Smooth muscle cell (in vitro differentiated cells): ENCODE results near the gene SLC9A5. TPM values are rescaled to one million over a fixed set of nuclear protein-coding genes. Genes with fewer than 3 reads are reported as not detected.

Experiments
- DNase-seq: peaks from one replicate; lab custom pipeline; 2025; ENCODE audit not compliant: unreplicated experiment; lab: John Stamatoyannopoulos, UW
- H2AFZ ChIP-seq: fragments of 200-600 bp; sonication (generic); 2 replicates; pipeline ENCODE4 v1.6.0; 2016; ENCODE audit warnings: antibody characterized with exemption, low read depth, mild to moderate bottlenecking
- H3F3A ChIP-seq: fragments of 200-600 bp; sonication (generic); 2 replicates; pipeline ENCODE4 v1.6.0; 2017; ENCODE audit warnings: antibody characterized with exemption, low read depth
- H3K27ac ChIP-seq: fragments of 200-600 bp; sonication (generic); 2 replicates; pipeline ENCODE4 v1.5.1; 2016; ENCODE audit warnings: low read depth, mild to moderate bottlenecking
- H3K27me3 ChIP-seq: fragments of 200-600 bp; sonication (generic); 2 replicates; pipeline ENCODE4 v1.6.1; 2016; ENCODE audit warnings: low read depth, mild to moderate bottlenecking
- H3K36me3 ChIP-seq: fragments of 200-600 bp; sonication (generic); 2 replicates; pipeline ENCODE4 v1.5.1; 2016; ENCODE audit warnings: low read depth
- H3K4me1 ChIP-seq: fragments of 200-600 bp; sonication (generic); 2 replicates; pipeline ENCODE4 v1.5.1; 2016; ENCODE audit warnings: low read depth
- H3K4me2 ChIP-seq: fragments of 200-600 bp; sonication (generic); 2 replicates; pipeline ENCODE4 v1.6.0; 2016; ENCODE audit warnings: mild to moderate bottlenecking
- H3K4me3 ChIP-seq: fragments of 200-600 bp; sonication (generic); 2 replicates; pipeline ENCODE4 v1.5.1; 2016; ENCODE audit warnings: mild to moderate bottlenecking
- H3K79me2 ChIP-seq: fragments of 200-600 bp; sonication (generic); 2 replicates; pipeline ENCODE4 v1.6.0; 2016; ENCODE audit warnings: low read depth, mild to moderate bottlenecking
- H3K9ac ChIP-seq: fragments of 200-600 bp; sonication (generic); 2 replicates; pipeline ENCODE4 v1.6.0; 2016; ENCODE audit warnings: low read depth
- H3K9me3 ChIP-seq: fragments of 200-600 bp; sonication (generic); replicated peaks from 2 replicates; pipeline ENCODE4 v1.5.1; 2016; ENCODE audit warnings: low read depth
- H4K20me1 ChIP-seq: fragments of 200-600 bp; sonication (generic); 2 replicates; pipeline ENCODE4 v1.6.0; 2016; ENCODE audit warnings: low read depth
- CTCF ChIP-seq: fragments of 200-600 bp; sonication (generic); IDR thresholded peaks from 2 replicates; pipeline ENCODE4 v1.5.1; 2017; ENCODE audit warnings: borderline replicate concordance, mild to moderate bottlenecking, antibody characterized with exemption; ENCODE audit not compliant: insufficient read depth, poor library complexity, severe bottlenecking
- WGBS: methylation state at CpG from one replicate; pipeline ENCODE4 v1.1.7; 2016; ENCODE audit warnings: low lambda C conversion rate; 5-methylcytosine and 5-hydroxymethylcytosine counted together
- polyA plus RNA-seq: library from polyadenylated mRNA; unstranded; fragments of >200 nt; fragmentation: Nextera tagmentation; extraction: Ambion mirVana; gene quantifications from 2 replicates; pipeline ENCODE4 v1.2.1, GENCODE V29; 2016
- total RNA-seq: library from RNA; depleted of rRNA; stranded (reverse); fragments of >200 nt; gene quantifications from 2 replicates; pipeline ENCODE4 v1.2.3, GENCODE V29; 2014

SLC9A5 gene
- total and polyA plus RNA-seq, 2 experiments from 2014 or later, result 2.1 to 9.1 TPM

DNA sequence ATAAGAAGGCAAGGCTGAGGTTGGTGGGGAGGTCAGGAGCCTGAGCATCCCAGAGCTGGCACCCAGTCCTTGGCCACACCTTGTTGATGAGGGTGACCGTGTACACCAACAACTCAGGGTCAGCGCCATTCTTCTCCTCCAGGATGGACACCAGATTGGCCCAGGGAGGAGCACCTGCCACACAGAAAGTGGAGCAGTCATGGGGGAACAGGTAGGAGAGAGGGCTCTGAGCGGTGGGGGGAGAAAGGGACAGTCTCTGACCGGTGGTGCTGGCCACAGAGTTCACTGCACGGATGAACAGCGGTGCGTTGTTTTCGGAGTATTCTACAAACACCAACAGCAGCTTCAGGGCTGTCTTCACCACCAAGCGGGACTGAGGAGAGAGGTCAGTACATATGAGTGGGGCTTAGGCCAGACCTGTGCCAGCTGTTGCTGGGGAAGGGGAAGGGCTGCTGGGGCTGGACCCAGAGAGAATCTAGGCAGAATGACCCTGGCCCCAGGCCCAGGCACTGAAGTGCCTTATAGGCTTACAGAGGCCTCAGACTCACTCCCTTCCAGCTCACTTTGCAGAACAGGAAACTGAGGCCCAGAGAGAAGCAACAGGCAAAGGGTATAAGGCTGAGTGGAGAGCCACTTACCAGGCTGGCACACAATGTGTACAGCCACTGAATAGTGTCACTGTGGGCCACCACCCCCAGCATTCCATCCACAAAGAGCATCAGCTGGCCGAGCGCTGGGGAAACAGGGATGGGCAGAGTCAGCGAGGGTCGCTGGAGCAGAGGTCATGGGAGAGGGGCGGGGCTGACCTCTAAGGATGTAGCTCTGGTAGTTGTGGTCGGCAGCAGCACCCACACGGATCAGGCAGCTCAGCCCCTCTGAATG is 11.1 kb upstream of the SLC9A5 start:
- Histone ChIP-seq H3F3A (peaks cover 29% of the 10 kb centered on the region), H3K9ac (no peak overlapping the region), H3K27ac (no peak overlapping the region), H3K36me3 (no peaks in the 10 kb centered on the region), H4K20me1 (no peaks in the 10 kb centered on the region), H3K79me2 (peaks cover 5% of the 10 kb centered on the region), H3K4me2 (no peak overlapping the region), H3K4me3 (no peak overlapping the region), H3K9me3 (no peaks in the 10 kb centered on the region), H3K27me3 (no peaks in the 10 kb centered on the region), H2AFZ (no peak overlapping the region), H3K4me1 (peaks cover 10% of the 10 kb centered on the region)
- TF ChIP-seq CTCF, result no peak
- DNase-seq, result no peak
- WGBS, result 91% methylated on average over 16 of the region's 16 CpGs

DNA sequence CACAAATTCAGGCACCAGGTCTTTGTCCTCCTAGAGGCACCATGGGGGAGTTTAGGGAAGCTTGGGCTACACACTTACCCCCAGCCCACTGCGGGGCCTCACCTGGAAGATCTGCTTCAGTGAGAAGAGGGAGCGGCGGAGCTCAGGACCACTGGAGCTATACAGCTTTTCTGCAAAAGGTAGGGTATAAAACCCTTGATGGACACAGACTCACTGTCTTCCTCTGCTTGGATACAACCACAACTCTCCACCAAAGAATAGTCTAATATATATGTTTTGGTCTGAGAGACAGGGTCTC is 10.6 kb upstream of the SLC9A5 start:
- WGBS, result 95% methylated on average over 3 of the region's 3 CpGs
- Histone ChIP-seq H4K20me1 (no peaks in the 10 kb centered on the region), H3K4me2 (no peak overlapping the region), H3F3A (peaks cover 32% of the 10 kb centered on the region), H3K36me3 (no peaks in the 10 kb centered on the region), H3K79me2 (peaks cover 11% of the 10 kb centered on the region), H3K4me3 (no peak overlapping the region), H3K4me1 (peaks cover 10% of the 10 kb centered on the region), H2AFZ (no peak overlapping the region), H3K9me3 (no peaks in the 10 kb centered on the region), H3K9ac (no peak overlapping the region), H3K27ac (no peak overlapping the region), H3K27me3 (no peaks in the 10 kb centered on the region)
- no peak for DNase-seq
- no peak for TF ChIP-seq CTCF

- H3K36me3 ChIP-seq, result no peaks in the 10 kb centered on the region
Observed at GRCh38 chr16:67238806-67239470, 9.8 kb upstream of the SLC9A5 start.

More at GRCh38 chr16:67238806-67239470, 9.8 kb upstream of the SLC9A5 start:
- Histone ChIP-seq H4K20me1 (no peaks in the 10 kb centered on the region), H3K27ac (no peak overlapping the region), H3K4me2 (no peak overlapping the region), H3K9ac (no peak overlapping the region), H3K4me1 (peaks cover 10% of the 10 kb centered on the region), H3K4me3 (no peak overlapping the region), H2AFZ (no peak overlapping the region), H3K79me2 (peaks cover 18% of the 10 kb centered on the region), H3F3A (peaks cover 40% of the 10 kb centered on the region), H3K27me3 (no peaks in the 10 kb centered on the region), H3K9me3 (no peaks in the 10 kb centered on the region)
- no peak for TF ChIP-seq CTCF
- DNase-seq, result no peak
- WGBS, result 98% methylated on average over 9 of the region's 9 CpGs
